GM10266 (cell line): ENCODE measurements around the gene AP1S2.

ENCODE experiments used
- DNase-seq: peaks from one replicate; pipeline ENCODE4 v3.0.0; 2012; ENCODE audit errors: extremely low spot score
- CTCF ChIP-seq: IDR thresholded peaks from 2 replicates; pipeline ENCODE4 v1.5.1; 2012; ENCODE audit warnings: mild to moderate bottlenecking, low read depth; ENCODE audit not compliant: control insufficient read depth, insufficient read depth; ENCODE audit errors: missing control alignments

AP1S2 gene

GRCh38 chrX:15786915-15787314 lies 67.7 kb downstream of the AP1S2 start:
- no peak for TF ChIP-seq CTCF
- no peak for DNase-seq

- no peak for DNase-seq
- TF ChIP-seq CTCF = no peak
Measured at GRCh38 chrX:15785176-15785750, 69.3 kb downstream of the AP1S2 start.

- no peak for TF ChIP-seq CTCF
- peak; percentile 18 for DNase-seq
Measured at GRCh38 chrX:15781961-15782699, 72.5 kb downstream of the AP1S2 start.
